Fibroblast of villous mesenchyme (primary cell): ENCODE measurements around the gene LRRC4. TPM values are rescaled to one million over a fixed set of nuclear protein-coding genes. Genes with fewer than 3 reads are reported as not detected.

Experiments
- DNase-seq: peaks from one replicate; pipeline ENCODE4 v3.0.0-alpha.2; 2010; ENCODE audit warnings: low read depth
- H3K4me3 ChIP-seq: 2 replicates; pipeline ENCODE4 v1.5.1; 2011; ENCODE audit warnings: low read depth, mild to moderate bottlenecking, low read length
- total RNA-seq: library from RNA; depleted of rRNA; stranded (reverse); fragments of >200 nt; gene quantifications from 2 replicates; pipeline ENCODE4 v1.2.3, GENCODE V29; 2012
- TF ChIP-seq, protein P1 (sequence below): IDR thresholded peaks from 2 replicates; pipeline ENCODE4 v1.5.1; 2012; ENCODE audit warnings: low read depth, mild to moderate bottlenecking, low read length; ENCODE audit not compliant: insufficient read depth

The LRRC4 gene
- total RNA-seq, 1 donor = under 0.01 TPM

DNA sequence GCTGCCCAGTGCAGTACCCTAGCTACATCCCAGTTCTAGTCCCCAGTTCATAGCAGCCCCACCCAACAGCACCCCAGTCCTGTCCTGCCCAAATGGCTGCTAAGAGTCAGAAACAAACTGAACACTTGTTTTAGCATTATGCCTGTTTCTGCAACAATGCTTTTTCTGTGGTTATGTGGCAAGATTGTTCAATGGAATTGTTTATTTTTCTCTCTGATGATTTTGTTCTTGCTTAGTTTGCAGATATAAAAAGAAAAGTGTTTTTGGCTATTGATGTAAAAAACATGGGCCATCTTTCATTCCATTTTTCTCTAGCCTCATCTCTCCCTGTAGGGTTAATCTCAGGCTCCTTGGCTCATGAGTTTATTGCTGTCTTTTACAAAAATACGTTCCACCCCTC, 42.5 kb downstream of the LRRC4 start:
- TF ChIP-seq, protein P1, sequence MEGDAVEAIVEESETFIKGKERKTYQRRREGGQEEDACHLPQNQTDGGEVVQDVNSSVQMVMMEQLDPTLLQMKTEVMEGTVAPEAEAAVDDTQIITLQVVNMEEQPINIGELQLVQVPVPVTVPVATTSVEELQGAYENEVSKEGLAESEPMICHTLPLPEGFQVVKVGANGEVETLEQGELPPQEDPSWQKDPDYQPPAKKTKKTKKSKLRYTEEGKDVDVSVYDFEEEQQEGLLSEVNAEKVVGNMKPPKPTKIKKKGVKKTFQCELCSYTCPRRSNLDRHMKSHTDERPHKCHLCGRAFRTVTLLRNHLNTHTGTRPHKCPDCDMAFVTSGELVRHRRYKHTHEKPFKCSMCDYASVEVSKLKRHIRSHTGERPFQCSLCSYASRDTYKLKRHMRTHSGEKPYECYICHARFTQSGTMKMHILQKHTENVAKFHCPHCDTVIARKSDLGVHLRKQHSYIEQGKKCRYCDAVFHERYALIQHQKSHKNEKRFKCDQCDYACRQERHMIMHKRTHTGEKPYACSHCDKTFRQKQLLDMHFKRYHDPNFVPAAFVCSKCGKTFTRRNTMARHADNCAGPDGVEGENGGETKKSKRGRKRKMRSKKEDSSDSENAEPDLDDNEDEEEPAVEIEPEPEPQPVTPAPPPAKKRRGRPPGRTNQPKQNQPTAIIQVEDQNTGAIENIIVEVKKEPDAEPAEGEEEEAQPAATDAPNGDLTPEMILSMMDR = no peak
- no peak for DNase-seq
- H3K4me3 ChIP-seq = no peak overlapping the region

DNA sequence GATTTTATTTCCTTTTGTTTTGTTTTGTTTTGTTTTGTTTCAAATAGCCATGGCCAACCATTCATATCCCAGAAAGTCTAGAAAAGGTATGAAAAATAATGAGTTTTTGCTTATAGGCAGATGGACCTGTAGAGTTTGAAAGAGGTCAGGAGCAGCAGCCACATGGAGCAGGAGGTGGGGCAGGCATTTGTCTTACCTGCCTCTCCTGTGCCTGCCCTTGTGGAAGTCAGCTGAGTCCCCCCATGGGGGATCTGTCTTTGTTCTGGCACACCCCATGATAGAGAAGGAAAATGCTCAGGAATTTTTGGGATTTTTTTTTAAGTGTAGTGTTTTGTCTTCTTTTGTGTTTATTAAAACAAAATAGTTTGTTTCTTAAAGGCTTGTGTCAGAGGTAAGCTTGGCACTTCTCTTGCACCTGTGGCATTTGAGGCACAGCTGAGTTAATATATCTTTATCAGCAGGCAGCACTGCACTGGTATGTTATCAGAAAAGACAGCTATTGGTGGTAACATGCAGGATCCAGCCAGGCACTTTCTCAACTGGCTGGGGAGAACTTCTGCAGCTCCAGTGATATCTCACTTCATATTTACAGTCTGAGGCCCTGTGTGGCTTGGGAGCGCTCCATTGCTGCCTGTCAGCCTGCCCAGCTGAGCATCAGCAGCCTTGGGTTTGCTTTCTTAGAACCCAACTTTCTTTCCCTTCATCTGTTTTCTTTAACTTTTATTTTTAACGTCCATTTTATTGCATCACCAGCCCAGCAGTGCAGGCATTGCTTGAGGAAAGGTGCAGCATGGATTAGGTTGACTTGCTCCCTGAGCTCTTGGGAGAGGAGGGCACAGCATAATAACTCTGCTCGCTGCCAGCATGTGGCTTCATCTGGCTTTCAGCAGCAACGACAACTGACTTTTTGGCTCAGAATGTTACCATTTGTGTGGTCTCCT, 44.4 kb downstream of the LRRC4 start:
- no peak overlapping the region for H3K4me3 ChIP-seq
- TF ChIP-seq, protein P1 = no peak
- DNase-seq = peak; percentile 34

GRCh38 chr7:127983804-127984332, 47.4 kb downstream of the LRRC4 start:
- TF ChIP-seq, protein P1 = no peak
- peak; percentile 34 for DNase-seq
- H3K4me3 ChIP-seq = no peak overlapping the region

- no peak for DNase-seq
- TF ChIP-seq, protein P1 = no peak
- H3K4me3 ChIP-seq = no peak overlapping the region
Observed at GRCh38 chr7:127981965-127982364, 49.3 kb downstream of the LRRC4 start.

DNA sequence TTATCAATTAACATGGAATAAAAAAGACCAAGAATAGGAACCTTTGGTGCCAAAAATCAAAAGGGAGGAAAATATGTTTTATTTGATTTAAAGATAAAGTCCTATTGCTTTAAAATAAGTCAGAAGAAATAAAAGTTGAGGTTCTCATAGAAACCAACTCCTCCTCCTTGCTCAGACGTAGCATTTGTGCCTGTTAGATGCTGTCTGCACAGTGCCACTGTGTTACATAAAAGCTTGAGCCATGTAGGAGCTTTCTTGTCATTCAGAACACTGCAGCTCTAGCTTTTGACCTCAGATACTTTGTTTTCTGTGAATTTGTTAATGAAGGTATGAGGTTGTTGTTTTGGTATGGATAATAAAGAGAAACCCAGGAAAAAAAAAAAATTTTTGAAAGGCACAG, 50.3 kb downstream of the LRRC4 start:
- DNase-seq = no peak
- TF ChIP-seq, protein P1 = no peak
- no peak overlapping the region for H3K4me3 ChIP-seq

DNA sequence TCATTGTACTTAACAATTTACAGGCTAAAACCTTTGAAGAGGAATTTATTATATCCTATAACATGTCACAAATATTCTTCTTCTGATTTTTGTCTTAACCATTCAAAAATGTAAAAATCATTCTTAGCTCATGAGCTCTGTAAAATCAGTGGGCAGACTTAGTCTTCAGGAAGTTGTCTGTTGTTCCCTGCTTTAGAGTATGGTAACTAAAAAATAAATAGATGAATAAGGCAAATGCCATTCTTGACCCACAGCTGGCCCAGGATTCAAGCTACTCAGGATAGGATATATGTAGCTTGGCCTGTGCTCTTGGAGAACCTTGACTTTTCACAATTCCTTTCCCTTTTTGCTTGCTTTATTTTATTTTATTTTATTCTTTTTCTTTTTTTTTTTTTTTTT, 51.5 kb downstream of the LRRC4 start:
- TF ChIP-seq, protein P1 = no peak
- H3K4me3 ChIP-seq = no peak overlapping the region
- no peak for DNase-seq
